SH-SY5Y (cell line): Measurements from ENCODE around the gene FBXL13.

Source experiments
- GATA2 ChIP-seq: IDR thresholded peaks from 2 replicates; pipeline ENCODE4 v1.6.1; 2011; ENCODE audit warnings: mild to moderate bottlenecking, low read depth, low read length
- GATA3 ChIP-seq: IDR thresholded peaks from 2 replicates; pipeline ENCODE4 v1.6.1; 2011; ENCODE audit warnings: low read depth, mild to moderate bottlenecking, low read length, moderate library complexity

DNA sequence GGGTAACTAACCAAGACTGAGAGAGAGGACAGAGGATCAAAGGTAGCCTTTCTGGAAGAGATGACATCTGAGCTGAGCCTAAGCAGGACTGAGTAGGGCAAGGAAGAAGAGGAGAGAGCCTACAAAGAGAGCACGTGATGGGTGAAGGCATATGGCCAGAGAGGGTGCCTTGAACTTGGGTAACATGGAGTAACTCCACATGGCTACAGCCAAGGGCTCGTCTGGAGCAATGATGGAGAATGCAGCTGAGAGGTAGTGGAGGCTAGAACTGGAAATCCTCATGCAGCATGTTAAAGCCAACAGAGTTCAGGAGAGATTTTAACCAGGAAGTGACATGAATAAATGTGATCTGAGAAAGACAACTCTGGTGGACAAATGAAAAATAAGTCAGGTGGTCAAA, 84.0 kb downstream of the FBXL13 start:
- TF ChIP-seq GATA3: no peak
- TF ChIP-seq GATA2: no peak
